HG02938 (cell line): ENCODE results near the gene ALAS1.

ENCODE experiments used
- ATAC-seq: cut with Tn5 transposase; IDR thresholded peaks from one replicate; pipeline ENCODE4 v1.9.1; 2021; ENCODE audit warnings: mild to moderate bottlenecking, moderate library complexity; ENCODE audit not compliant: unreplicated experiment

The ALAS1 gene

DNA sequence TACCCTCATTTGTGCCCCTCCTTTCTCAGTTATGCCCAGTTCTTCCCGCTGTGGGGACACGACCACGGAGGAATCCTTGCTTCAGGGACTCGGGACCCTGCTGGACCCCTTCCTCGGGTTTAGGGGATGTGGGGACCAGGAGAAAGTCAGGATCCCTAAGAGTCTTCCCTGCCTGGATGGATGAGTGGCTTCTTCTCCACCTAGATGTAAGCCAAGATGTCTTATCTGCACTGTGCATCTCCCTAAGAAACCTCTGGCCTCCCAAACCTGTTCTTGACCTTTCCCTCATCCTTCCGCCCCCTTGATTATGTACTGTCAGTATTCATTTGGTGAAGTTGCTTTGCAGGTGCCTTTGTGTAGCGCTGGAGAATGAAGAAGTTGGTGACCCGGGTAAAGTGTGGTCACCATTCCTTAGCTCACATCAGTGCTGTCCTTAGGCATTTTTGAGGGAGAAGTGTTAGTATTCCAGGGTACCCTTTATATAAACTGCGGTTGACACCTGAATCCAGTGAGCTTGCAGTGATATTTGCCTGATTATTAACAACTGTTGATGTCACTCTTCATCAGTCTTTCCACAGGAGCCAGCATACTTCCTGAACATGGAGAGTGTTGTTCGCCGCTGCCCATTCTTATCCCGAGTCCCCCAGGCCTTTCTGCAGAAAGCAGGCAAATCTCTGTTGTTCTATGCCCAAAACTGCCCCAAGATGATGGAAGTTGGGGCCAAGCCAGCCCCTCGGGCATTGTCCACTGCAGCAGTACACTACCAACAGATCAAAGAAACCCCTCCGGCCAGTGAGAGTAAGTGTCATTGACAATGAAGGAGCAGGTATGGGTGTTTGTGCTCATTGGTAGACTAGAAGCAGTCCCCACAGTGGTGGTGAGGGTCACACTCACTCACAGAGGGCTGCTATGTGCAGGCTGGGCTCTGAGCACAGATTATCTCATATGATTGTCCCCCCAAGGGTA, 966 bp downstream of the ALAS1 start:
- no peak for ATAC-seq

DNA sequence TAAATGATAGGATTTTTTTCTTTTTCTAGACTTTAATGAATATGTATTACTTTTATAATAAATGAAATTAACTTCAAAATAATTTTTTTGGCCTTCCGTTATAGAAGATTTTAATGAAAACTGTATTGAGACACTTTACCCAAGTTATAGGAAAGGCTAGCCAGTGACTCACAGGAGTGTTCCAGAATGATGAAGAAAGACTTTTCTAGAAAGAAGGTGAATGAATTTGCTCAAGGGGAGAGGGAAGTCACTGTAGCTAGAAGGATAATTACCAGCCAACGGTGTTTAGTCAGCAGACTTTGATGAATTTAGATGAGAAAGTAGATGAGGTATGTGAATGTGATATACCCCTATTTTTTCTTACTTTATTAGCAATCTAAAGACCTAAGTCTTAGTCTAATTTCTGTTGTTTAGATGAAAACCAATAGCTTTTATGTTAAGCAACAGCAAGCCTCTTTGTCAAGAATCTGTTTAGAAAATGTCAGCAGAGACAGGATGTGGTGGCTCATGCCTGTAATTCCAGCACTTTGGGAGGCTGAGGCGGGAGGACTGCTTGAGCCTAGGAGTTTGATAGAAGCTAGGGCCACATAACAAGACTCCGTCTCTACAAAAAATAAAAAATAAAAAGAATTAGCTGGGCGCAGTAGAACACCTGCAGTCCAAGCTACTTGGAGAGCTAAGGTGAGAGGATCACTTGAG, 3.2 kb downstream of the ALAS1 start:
- no peak for ATAC-seq

DNA sequence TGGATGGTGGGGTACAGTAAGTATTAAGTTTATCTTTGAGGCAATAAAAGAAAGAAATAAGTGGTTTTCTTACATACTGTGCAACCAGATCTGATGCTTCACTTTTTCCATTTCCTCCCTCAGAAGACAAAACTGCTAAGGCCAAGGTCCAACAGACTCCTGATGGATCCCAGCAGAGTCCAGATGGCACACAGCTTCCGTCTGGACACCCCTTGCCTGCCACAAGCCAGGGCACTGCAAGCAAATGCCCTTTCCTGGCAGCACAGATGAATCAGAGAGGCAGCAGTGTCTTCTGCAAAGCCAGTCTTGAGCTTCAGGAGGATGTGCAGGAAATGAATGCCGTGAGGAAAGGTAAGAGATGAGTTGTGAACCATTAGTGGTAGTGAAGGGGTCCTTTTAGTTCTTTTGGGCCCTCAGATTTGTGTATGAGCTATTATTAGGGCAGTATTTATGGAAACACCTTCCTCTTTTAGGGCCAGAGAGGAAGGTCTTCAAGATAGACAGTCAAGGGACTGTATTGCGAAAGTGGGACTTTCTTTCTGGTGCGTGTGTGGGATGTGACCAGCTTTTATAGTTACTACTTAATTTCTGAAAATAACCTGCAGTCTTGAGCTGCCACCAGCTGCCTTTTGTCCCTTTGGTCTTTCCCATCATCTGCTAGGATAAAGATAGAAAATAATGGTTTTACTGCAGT, 4.6 kb downstream of the ALAS1 start:
- ATAC-seq = no peak

DNA sequence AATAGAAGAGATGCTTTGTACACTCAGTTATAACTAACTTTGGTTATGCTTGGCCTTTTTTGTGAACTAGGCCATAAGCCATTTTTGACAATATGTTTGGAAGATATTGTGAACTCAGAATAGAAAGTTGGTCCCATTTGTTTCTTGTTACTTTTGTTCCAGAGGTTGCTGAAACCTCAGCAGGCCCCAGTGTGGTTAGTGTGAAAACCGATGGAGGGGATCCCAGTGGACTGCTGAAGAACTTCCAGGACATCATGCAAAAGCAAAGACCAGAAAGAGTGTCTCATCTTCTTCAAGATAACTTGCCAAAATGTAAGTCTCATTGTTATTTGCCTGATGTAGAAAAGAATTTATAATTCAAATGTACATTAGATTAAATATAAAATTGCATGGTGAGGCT, 5.7 kb downstream of the ALAS1 start:
- no peak for ATAC-seq

DNA sequence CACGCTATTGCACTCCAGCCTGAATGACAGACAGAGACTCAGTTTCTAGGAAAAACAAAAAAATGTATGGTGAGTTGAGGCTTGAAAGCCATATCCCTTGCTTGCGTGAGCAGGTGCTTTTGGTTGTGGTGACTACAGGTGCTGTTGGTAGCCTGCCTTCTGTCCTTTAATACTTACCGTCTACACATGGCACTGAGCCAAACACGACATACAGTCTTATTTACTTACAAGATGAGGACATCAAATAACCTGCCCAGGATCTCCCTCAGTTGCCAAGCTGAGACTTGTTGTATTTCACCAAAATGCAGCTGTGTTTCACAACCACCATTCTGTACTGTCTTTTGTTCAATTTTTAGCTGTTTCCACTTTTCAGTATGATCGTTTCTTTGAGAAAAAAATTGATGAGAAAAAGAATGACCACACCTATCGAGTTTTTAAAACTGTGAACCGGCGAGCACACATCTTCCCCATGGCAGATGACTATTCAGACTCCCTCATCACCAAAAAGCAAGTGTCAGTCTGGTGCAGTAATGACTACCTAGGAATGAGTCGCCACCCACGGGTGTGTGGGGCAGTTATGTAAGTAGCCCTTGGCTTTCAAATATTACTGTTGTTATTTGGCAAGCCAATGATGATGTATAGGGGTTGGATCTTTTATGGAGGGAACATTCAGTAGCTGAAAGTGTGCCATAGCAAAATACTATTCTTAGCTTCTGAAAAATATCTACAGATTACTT, 6.5 kb downstream of the ALAS1 start:
- no peak for ATAC-seq

DNA sequence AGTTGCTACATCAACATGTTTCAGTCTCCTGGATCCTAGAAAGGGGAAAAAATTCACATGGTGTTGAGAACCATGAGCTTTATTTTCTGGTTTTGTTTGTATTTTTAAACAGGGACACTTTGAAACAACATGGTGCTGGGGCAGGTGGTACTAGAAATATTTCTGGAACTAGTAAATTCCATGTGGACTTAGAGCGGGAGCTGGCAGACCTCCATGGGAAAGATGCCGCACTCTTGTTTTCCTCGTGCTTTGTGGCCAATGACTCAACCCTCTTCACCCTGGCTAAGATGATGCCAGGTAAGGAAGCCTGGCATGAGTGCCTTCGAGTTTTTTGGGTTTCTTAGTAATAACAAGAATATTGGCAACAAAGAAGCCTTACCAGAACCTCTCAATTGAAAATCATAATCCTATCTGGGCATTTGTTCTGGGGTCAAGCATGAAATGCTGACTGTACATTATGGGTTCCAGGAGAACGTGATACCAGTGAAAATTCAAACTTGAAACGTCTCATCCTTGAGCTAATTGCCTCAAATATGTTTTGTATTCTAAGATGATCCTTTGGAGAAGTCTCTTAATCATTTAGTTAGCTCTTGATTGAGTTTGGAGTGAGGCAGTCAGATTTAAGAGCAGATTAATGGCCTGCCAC, 7.9 kb downstream of the ALAS1 start:
- ATAC-seq = no peak

DNA sequence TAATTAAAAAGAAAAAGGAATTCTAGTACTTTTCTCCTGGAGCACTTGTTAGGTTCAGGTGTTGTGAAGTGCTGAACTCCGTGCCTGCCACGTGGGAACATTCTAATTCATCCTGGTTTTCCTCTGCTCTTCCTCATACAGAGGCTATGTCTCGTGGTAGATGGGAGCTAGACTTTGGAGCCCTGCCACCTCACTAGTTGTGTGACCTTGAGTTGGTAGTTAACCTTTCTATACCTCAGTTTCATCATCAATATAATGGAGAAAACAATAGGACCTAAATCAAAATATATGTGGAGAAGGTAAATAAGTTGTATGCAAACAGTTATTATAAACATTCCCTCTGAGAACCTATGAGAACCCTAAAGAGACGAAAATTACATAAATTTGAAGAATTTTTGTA, 10.6 kb downstream of the ALAS1 start:
- ATAC-seq = no peak

DNA sequence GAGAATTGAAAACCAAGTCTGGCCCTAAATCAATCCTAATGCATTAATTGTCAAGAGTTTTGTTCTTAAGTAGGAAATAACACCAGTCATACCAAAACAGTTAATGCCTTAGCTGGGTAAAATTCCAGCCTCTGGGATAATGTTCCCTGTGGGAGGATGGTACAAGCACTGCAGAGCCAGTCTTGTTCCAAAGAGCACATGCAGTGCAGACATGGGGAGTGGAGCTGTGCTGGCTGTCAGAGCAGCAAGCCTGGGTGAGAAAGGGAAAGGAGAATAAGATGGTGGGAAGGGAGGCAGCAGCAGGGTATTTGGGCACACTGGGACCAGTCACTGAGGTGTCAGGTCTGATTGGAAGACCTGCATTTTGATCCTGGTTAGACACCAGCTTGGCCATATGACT, 12.1 kb downstream of the ALAS1 start:
- no peak for ATAC-seq

DNA sequence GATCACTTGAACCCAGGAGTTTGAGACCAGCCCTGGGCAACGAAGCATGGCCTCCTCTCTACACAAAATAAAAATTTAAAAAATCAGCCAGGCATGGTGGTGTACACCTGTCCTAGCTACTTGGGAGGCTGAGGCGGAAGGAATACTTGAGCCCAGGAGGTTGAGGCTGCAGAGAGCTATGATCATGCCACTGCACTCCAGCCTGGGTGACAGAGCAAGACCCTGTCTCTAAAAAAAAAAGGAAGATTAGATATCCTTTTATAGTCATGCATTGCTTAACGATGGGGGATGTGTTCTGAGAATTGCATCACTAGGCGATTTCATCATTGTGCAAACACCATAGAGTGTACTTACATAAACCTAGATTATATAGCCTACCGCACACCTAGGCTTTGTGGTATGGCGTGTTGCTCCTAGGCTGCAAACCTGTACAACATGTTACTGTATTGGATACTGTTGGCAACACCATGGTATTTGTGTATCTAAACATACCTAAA, 12.6 kb downstream of the ALAS1 start:
- ATAC-seq = no peak

DNA sequence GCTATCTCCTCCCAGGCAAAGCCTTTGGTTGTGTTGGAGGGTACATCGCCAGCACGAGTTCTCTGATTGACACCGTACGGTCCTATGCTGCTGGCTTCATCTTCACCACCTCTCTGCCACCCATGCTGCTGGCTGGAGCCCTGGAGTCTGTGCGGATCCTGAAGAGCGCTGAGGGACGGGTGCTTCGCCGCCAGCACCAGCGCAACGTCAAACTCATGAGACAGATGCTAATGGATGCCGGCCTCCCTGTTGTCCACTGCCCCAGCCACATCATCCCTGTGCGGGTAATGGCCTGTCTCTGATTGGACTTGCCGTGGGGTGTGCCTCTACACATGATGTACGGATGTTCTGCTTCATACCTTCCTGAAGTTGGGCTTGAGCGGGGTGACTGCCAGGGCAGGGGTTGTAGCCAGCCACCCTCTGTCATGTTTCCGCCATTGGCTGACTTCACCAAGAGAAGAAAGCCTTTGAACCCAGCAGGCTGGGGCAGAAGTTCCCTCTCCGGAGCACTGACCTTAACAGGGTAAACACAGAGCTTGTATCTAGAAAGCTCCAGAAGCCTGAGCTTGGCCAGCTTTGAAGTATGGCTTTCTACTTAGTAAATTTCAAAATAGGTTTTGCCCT, 13.4 kb downstream of the ALAS1 start:
- no peak for ATAC-seq

DNA sequence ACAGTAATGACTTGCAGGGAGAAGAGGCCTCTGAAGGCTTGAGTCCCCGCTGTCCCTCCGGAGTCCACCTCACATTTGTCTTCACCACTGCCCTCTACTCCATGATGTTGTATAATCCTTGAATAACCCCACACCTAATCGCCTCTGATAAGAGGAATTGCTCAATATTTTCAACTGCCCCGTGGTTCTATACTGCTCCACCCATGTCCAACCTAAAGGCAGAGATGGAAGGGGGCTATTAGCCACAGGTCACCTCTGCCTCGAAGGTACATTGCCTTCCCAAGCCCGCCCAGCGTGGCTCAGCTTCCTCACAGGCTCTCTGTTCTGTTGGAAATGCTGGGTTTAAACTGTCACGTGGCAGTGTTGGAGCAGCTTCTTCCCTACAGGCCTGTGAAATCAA, 15.0 kb downstream of the ALAS1 start:
- no peak for ATAC-seq

DNA sequence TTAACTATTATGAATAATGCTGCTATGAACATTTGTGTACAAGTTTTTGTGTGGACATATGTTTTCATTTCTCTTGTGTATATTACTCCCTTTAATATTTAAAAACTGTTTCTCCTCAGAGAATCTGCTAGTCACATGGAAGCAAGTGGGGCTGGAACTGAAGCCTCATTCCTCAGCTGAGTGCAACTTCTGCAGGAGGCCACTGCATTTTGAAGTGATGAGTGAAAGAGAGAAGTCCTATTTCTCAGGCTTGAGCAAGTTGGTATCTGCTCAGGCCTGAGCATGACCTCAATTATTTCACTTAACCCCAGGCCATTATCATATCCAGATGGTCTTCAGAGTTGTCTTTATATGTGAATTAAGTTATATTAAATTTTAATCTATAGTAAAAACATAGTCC, 15.9 kb downstream of the ALAS1 start:
- ATAC-seq = no peak

DNA sequence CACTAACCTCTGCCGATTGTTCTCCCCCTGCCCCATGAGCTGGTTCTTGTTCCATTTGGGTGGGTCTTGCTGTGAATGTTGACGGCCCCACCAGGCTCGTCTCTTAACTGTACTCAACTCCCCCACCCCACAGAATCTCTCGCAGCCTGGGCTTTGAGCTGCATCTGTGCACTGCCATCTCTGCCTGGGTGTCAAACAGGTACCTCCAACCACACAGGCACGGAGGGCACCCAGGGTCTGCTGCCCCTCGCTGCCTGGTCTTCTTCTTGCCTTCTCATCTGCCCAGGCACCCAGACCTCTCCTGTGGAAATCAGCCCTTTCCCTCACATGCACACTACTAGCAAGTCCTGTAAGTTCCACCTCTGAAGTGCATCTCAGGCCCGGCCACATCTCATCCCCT, 17.4 kb downstream of the ALAS1 start:
- no peak for ATAC-seq

DNA sequence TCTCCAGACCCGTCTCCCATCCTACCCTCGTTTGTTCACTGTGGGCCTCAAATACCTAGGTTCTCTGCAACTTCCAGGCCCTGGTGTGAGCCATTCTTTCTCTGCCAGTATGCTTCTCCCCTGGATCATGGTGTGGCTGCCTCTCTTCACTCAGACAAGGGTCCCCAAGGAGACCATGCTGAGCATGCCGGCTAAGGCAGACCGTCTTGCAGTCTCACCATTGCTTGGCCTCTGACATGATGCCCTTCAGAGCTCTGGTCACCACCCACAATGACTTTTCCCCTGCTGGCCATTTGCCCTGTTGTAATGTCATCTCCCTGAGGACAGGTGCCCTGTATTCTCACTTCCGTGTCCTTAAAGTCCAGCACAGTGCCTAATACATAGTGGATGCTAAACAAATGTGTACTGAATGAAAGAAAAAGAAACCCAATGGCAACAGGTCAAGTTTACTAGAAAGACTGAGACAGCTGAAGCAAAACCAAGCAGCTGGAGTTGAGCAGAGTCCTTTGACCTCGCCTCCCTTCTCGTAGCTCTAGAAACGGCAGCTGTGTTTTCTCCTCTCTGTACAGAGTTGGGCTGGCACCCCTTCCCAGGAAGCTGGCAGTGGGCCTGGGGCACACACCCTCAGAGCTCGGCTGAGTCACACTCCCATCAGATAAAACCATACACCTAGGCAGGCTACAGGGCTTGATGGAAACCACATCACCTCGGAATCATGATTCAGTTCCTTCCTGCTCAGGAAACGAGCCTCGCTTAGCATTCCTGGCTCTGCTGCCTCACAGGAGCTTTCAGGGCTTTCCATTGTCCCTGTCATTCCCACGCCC, 18.8 kb downstream of the ALAS1 start:
- ATAC-seq = no peak

DNA sequence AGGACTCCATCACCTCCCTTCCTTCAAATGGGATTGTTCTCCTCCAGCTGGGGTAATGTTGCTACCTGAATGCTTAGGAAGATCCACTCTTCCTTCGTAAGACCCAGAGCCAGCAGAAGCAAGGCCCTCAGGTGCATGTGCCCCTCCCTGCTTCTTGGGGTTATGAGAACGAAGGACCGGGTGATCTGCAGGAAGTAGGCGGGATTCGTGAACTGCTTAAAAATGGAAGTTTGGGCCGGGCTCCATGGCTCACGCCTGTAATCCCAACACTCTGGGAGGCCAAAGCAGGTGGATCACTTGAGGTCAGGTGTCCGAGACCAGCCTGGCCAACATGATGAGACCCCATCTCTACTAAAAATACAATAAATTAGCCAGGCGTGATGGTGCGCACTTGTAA, 19.4 kb downstream of the ALAS1 start:
- ATAC-seq = no peak

DNA sequence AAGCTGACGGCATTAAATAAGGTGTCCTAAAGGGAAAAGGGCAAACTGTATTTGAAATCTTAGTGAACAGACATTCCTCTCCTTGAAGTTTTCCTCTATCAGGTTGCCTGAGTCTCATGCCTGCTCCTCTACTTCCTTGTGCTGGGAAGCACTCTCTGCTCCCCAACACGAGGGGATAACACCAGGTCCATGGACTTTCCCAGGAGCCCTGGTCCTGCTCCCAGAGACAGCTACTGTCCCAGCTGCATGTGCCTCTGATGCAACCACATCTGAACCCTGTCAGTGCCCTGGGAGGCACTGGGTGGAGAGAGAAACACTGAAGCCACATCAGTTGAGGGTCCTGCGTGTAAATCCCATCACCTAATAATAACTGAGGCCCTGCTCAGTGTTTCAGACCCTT, 20.1 kb downstream of the ALAS1 start:
- ATAC-seq = no peak

DNA sequence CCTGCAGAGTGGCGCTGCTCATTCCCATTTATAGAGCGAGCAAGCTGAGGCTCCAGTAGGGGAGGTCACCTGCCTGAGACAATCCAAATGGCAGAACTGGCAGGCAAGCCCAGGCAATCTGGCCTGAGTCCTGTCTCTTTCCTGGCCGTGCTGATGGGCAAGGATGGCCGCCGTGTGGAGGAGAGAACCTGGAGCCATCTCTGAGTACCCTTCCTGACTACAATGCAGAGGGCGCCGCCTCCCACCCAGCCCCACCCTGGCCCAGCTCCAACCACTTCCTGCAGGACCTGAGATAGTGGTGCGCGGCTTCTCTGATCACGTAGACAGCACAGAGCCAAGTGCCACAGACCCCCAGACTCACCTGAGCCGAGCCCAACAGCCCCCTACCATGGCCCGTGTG, 20.5 kb downstream of the ALAS1 start:
- ATAC-seq = no peak

DNA sequence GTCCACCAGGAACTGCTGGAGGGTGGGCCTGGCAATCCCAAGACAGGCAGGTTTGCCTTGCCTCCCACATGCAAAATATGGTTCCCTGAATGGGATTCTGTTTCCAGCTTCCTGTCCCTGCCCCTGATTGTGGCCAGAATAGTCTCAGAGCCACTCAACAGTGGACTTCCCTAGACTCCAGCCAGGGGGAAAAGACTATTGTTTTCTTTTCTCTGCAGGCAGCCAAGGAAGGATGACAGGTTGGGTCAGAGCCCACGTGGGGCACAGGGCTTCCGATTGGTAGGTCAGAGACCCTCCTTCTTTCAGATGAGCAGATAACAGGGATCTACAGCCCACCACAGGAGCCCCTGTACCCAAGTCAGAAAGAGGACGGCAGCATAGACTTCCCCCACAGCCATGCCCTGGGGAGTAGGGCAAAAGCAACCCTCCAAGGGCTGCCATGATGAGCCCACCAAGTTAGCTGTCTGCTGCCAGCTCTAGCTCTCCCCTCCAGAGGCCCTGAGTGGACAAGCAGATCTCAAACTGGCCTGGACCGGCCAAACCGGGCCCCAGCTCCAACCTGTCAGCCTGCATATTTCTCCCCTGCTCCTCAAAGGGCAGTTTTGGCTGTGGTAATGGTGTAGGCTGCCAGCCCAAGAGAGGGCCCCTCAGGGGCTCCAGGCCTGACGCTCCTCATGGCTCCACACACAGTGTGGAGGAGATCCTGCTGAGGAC, 21.1 kb downstream of the ALAS1 start:
- no peak for ATAC-seq
